Stimulated activated CD8-positive, alpha-beta memory T cell treated with anti-CD3 and anti-CD28 coated beads, Interleukin-15, amount 100 ng/mL, for 24 hours (primary cell): ENCODE measurements around the gene DLG2.
"Not testable (repeated sequence)": the region's sequence is repeated elsewhere in the genome, so short reads cannot be mapped to it uniquely, and the experiment has no call there.

Experiments used
- DNase-seq: peaks from one replicate; pipeline ENCODE4 v3.0.0-alpha.2; 2020; ENCODE audit warnings: low read depth

Gene DLG2

GRCh38 chr11:84355911-84356310, 1271.2 kb downstream of the DLG2 start:
- DNase-seq: no peak

- no peak for DNase-seq
These were observed 1281.5 kb downstream of the DLG2 start for GRCh38 chr11:84345597-84345996.

GRCh38 chr11:84345027-84345426, 1282.1 kb downstream of the DLG2 start:
- no peak for DNase-seq

- no peak for DNase-seq
These were observed 1287.3 kb downstream of the DLG2 start for GRCh38 chr11:84339796-84340195.

- no peak for DNase-seq
These were observed 1293.9 kb downstream of the DLG2 start for GRCh38 chr11:84333221-84333620.

GRCh38 chr11:84322211-84322610, 1304.9 kb downstream of the DLG2 start:
- no peak for DNase-seq

GRCh38 chr11:84319863-84320262, 1307.3 kb downstream of the DLG2 start:
- no peak for DNase-seq

- DNase-seq: no peak
These were observed 1310.1 kb downstream of the DLG2 start for GRCh38 chr11:84316866-84317555.

GRCh38 chr11:84313830-84314359, 1313.2 kb downstream of the DLG2 start:
- no peak for DNase-seq

- DNase-seq: no peak
These were observed 1316.9 kb downstream of the DLG2 start for GRCh38 chr11:84310268-84310667.

GRCh38 chr11:84308491-84308890, 1318.7 kb downstream of the DLG2 start:
- DNase-seq: not testable (repeated sequence)

GRCh38 chr11:84300092-84300491, 1327.1 kb downstream of the DLG2 start:
- DNase-seq: no peak

GRCh38 chr11:84297570-84297969, 1329.6 kb downstream of the DLG2 start:
- DNase-seq: no peak

- no peak for DNase-seq
These were observed 1331.3 kb downstream of the DLG2 start for GRCh38 chr11:84295815-84296214.

GRCh38 chr11:84292955-84293354, 1334.2 kb downstream of the DLG2 start:
- no peak for DNase-seq

- DNase-seq: no peak
These were observed 1335.1 kb downstream of the DLG2 start for GRCh38 chr11:84292006-84292405.

GRCh38 chr11:84290647-84291046, 1336.5 kb downstream of the DLG2 start:
- no peak for DNase-seq

- DNase-seq: no peak
These were observed 1337.7 kb downstream of the DLG2 start for GRCh38 chr11:84289381-84289906.

GRCh38 chr11:84273541-84273940, 1353.6 kb downstream of the DLG2 start:
- no peak for DNase-seq

GRCh38 chr11:84270466-84270865, 1356.7 kb downstream of the DLG2 start:
- DNase-seq: no peak

GRCh38 chr11:84264066-84264465, 1363.1 kb downstream of the DLG2 start:
- DNase-seq: no peak

- DNase-seq: no peak
These were observed 1365.4 kb downstream of the DLG2 start for GRCh38 chr11:84261707-84262106.

- no peak for DNase-seq
These were observed 1366.3 kb downstream of the DLG2 start for GRCh38 chr11:84260862-84261261.

- no peak for DNase-seq
These were observed 1370.5 kb downstream of the DLG2 start for GRCh38 chr11:84256618-84257017.
